GM04504 (cell line): ENCODE measurements around the gene MUC5AC.
"Not testable (repeated sequence)": the region's sequence is repeated elsewhere in the genome, so short reads cannot be mapped to it uniquely, and the experiment has no call there.

ENCODE experiments used
- DNase-seq: peaks from one replicate; pipeline ENCODE4 v3.0.0-alpha.2; 2012; ENCODE audit warnings: low read depth

MUC5AC gene

DNA sequence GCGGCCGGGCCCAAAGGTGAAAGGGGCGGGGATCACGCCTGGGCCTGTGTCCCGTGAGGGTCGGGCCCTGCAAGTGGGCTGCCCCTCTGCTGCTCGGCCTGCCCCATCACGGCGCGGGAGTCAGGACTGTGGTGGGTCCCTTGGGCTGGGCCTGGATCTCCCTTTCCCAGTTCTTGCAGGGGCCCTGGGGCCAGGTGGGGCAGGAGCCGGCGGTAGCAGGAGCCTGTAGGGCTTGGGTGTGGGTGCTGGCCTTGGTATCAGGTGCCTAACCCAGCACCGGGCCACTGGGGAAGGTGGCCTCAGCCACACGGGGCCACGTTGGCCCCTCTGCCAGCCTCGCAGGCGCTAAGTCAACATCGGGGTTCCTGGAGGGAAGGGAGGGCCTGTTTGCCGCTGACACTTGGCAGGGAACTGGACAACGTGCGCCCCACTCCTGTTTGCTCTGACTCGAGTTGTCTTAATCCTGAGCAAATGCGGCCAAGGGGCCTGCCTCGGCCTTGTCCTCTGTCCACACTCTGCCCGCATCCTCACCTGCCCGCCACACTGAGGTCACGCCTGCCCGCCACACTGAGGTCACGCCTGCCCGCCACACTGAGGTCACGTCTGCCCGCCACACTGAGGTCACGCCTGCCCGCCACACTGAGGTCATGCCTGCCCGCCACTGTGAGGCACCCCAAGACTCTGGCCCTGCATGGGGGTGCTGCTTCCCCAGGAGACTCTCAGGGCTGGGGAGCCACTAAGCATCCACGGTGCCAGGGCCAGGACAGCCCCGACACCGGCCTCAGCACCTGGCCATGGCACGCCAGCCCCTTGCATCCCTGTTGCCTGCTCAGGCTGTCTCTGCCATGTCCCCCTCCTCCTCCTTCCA lies 50.9 kb downstream of the MUC5AC start:
- DNase-seq = no peak

DNA sequence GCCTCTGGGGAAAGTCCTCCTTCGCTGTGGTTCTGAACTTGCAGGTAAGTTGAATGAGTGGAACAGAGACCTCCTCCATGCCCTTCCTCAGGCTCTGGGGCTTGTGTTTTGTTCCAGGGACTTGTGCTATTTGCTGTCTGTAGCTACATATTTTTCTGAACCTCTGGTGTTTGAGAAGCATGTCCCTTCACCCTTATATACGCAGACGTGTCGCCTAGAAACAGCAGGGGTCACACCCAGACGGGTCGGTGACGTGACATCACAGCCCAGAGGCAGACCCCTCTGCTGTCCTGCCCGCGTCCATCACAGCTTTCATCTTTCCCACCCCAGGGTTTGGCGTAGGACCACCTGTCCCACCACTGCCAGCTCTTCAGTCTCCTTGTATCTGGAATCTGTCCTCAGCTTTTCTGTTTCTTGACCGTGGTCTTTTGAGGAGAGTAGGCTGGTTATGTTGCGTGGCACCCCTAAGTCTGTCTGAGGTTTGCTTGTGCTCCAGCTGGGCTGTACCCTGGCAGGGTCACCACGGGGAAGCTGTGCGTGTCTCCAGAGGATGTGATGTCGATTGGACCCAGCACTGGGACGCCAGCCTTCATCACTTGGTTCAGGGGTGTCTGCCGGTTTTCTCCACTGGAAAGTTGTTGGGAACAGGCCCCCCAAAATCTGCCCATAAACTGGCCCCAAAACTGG lies 51.8 kb downstream of the MUC5AC start:
- no peak for DNase-seq

DNA sequence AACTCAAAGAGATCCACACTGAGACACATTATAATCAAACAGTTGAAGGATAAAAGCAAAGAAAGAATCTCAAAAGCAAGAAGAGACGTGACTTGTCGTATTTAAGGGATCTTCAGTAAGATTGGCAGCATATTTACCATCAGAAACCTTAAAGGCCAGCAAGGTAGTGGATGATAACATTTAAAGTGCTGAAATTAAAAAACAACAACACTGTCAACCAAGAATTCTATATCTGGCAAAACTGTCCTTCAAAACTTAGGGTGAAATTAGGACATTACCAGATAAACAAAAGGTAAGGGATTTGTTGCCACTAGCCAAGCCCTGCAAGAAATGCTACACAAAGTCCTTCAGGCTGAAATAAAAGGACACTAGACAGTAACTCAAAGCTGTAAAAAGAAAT lies 54.1 kb downstream of the MUC5AC start:
- DNase-seq = no peak

DNA sequence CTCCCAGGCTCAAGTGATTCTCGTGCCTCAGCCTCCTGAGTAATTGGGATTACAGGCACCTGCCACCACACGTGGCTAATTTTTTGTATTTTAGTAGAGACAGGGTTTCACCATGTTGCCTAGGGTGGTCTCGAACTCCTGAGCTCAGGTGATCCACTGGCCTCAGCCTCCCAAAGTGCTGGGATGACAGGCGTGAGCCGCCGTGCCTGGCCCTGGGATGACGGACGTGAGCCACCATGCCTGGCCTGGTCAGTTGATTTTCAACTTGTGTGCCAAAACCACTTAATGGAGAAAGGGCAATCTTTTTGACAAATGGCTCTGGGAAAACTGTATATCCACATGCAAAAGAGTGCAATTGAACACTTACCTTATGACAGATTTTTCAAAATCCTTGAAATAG lies 58.1 kb downstream of the MUC5AC start:
- not testable (repeated sequence) for DNase-seq

GRCh38 chr11:1217151-1217550 lies 59.4 kb downstream of the MUC5AC start:
- DNase-seq = no peak

GRCh38 chr11:1218256-1218787 lies 60.6 kb downstream of the MUC5AC start:
- DNase-seq = no peak

DNA sequence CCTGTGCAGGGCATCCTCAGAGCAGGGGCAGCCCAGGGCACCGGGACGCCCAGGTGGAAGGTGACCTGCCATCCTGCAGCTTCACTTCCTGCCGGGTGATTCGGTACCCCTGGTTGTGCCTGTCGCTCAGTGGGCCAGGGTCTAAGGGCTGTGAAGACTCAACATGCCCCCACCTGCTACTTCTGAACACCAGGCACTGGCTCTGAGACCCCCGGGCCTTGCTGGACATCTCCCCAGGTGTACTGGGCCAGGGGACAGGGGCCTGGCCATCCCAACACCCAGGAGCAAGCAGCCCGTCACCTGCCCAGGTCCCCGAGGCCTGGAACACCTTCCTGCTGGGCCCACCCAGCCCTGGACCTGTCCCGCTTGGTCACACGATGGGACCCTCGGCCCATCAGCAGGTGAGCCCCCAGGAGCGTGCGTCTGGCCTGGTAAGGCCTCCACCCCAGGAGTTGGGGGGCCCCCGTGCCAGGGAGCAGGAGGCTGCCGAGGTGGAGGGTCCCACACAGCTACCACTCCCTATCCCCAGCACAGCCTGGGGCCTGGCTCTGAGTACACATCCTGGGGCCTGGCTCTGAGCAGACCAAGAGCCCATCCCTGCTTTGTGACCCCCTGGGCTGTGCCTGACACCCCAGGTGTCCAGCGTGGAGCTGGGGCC lies 61.2 kb downstream of the MUC5AC start:
- no peak for DNase-seq

DNA sequence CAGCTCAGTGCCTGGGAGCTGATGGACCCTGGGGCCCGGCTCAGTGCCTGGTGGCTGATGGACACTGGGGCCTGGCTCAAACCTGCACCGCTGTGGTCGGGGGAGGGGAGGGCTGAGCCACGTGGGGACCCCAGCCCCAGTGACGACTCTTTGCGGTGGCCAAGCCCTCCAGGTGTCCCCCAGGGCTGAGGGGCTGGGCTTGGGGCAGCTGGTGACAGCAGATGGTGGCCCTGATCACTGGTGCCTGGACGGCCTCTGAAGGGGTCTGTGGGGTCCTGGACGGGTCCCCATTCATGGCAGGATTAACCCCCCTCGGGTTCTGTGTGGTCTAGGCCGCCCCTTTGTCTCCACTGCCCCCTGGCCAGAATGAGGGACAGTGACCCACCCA lies 61.7 kb downstream of the MUC5AC start:
- DNase-seq = no peak

DNA sequence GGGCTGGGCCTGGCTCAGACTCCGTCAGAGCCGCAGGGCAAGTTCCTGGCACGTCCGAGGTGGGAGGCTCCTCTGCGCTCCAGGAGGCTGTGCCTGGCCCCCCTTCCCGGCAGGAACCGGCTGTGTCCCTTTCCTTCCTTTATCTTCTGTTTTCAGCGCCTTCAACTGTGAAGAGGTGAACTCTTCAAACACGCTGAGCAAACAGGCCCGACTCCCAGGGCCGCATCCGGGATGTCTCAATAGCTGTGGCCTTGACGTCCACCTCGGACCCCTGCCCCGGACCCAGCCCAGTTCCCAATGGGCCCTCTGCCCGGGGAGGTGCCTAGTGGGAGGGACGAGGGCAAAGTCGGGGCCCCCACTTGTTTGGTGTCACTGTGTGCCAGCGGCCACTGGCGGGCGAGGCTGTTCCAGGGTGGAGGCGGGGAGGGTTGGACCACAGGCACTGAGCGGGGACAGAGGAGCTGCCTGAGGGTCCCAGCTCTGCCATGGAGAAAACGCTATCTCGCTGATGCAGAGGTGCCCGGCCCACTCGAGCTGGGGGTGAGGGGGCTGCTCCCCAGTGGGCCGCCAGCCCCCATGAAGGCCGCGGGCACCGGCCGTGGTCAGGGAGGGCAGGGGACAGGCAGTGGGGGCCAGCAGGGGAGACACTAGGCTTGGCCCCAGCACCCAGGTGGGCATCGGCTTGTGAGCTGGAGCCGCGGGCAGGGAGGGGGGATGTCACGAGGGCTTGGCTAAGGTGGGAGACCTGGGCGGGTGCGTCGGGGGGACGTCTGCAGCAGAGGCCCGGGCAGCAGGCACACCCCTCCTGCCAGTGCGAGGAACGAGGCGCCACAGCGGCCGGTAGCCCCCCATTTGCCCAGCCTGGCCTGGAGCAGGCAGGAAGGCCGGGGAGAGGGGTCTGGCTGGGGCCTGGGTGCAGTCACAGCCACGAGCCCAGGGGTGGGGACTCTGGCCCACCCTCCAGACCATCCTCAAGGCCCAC lies 62.4 kb downstream of the MUC5AC start:
- no peak for DNase-seq

DNA sequence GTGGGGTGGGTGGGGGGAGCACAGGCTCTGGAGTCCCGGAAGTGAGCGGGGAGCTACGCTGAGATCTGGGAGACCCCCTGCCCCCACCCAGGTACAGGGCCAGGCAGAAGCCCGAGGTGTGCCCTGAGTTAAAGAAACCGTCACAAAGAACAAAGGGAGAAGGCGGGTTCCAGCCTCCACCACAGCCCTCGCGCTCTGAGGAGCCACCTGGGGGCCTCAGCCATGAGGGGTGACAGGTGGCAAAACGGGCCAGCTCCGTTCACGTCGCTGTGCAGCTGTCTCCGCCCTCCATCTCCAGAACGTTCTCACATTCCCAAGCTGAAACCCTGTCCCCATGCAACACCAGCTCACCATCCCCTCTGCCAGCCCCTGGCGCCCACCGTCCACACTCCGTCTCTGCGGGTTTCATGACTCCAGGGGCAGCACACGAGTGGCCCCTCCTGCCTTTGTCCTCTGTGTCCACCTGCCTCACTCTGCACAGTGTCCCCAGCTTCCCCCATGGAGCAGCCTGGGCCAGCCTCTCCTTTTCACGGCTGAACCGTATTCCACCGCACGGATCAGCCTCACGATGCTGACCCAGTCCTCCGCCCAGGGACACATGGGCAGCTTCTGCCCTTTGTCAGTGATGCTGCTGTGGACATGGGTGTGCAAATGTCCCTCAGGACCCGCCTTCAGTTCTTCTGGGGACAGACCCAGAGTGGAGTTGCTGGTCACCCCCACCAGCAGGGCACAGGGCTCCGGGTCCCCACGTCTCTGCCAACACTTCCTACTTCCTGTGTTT lies 63.4 kb downstream of the MUC5AC start:
- DNase-seq = no peak

GRCh38 chr11:1221848-1222311 lies 64.1 kb downstream of the MUC5AC start:
- no peak for DNase-seq

GRCh38 chr11:1222491-1223345 lies 65.0 kb downstream of the MUC5AC start, which contains the start of gene MUC5B:
MUC5B (plus strand) TSS chr11:1223066; CDS start chr11:1223124, 58 bp downstream.
- no peak for DNase-seq

- no peak for DNase-seq
These were observed 65.8 kb downstream of the MUC5AC start for GRCh38 chr11:1223346-1224110.

DNA sequence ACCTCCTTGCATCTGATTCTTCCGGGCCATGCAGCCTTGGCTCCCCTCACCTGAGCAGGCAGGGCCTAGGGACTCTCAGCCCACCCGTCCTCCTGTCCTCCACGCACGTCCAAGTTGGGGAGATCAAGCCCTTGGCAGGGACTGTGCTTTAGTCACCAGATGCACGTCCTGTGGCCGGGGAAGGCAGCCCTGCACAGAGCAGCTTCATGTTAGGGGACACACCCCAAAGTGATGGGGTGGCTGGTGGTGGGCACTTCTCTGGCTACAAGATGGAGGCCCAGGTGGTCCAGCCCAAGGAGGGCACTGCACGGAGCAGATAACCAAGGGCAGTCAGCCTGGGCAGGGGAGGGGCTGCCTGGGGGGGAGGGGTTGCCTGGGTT lies 66.3 kb downstream of the MUC5AC start:
- DNase-seq = no peak

- no peak for DNase-seq
These were observed 67.0 kb downstream of the MUC5AC start for GRCh38 chr11:1224491-1225385.

- DNase-seq = no peak
These were observed 67.9 kb downstream of the MUC5AC start for GRCh38 chr11:1225386-1226225.
